NCI-H748 (cell line): ENCODE results near the gene SH3PXD2B.
"Not testable (repeated sequence)": the region's sequence is repeated elsewhere in the genome, so short reads cannot be mapped to it uniquely, and the experiment has no call there.

Source experiments
- DNase-seq: peaks from one replicate; lab custom pipeline; 2025; ENCODE audit not compliant: unreplicated experiment; lab: John Stamatoyannopoulos, UW

Gene SH3PXD2B

DNA sequence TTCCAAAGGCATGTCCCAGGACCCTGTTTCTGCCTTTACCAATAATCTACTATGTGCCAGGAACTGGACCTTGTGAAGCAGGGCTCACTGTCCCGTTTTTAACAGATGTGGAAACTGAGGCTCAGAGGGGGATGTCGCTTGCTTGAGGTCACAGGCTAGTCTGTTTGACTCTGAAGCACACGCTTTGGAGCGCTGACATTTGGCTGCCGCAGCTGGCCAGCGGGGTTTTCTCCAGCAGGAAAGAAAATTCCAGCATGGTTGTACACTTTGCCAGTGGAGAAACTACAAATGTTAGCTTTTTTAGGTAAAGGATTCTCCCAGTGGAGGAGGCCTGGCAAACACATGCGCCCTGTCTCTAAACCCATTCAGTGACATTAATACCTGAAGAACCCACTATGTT lies 50.5 kb downstream of the SH3PXD2B start:
- no peak for DNase-seq

DNA sequence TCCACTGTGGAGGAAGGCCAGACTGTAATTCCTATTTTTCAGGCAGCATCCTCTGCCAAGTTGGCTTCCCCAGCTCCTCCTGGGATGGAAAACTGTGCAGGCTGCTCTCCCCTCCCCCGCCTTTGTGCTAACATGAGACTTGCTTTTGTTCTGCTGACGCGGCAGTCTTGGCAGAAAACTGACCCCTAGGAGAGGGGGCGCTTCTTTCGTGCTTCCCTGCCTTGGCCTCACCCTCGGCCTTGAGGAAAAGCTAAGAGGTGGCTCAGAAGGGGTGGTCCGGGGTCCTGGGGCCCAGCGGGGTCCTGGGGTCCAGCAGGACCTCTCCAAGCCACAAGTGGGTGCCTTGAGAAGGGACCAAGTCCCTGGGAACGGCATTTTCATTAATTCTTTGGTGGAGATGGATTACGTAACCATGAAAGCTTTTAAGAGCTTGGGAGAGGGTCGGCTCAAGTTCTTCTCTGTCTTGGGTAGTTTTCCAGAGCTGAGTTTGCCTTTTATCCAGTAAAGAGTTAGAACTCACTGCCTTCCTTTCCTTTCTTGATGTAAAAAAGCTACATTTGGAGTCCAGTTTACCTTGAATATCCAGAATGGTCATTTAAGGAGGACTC lies 51.0 kb downstream of the SH3PXD2B start:
- DNase-seq = no peak

DNA sequence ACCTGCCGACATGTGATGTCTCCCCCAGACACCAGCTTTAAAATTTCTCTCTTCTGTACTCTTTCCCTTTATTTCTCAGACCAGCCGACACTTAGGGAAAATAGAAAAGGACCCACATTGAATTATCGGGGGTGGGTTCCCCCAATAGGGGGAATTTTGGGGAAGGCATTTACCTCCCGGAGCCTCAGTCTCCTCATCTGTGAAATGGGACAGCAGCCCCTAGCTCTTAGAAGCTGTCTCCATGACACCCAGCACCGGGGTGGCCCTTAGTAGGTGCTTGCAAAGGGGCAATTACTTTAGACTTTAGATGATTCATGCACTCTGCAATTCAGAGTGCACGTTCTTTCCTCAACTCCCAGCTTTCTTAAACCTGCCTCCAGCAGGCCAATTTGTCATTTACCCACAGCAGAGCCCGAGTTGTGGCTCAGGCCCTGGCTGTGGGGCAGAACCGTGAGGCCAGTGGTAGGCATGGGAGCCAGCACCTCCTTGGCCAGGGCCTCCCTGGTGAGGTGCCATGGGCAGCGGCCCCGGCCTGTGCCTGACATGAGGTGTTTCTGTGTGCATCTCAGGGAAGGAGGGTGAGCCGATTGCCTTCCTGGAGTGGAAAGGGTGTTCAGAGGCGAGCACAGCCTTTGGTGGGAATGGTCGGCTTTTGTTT lies 51.7 kb downstream of the SH3PXD2B start:
- DNase-seq = no peak

DNA sequence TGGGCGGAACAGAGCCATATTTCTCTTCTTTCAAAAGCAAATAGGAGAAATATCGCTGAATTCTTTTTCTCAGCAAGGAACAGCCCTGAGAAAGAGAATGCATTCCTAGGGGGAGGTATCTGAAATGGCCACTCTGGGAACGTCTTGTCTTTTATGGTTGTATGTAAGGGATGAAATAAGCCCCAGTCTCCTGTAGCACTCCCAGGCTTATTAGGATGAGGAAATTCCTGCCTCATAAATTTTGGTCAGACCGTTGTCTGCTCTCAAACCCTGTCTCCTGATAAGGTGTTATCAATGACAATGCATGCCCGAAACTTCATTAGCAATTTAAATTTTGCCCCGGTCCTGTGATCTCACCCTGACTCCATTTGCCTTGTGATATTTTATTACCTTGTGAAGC lies 52.3 kb downstream of the SH3PXD2B start:
- not testable (repeated sequence) for DNase-seq

DNA sequence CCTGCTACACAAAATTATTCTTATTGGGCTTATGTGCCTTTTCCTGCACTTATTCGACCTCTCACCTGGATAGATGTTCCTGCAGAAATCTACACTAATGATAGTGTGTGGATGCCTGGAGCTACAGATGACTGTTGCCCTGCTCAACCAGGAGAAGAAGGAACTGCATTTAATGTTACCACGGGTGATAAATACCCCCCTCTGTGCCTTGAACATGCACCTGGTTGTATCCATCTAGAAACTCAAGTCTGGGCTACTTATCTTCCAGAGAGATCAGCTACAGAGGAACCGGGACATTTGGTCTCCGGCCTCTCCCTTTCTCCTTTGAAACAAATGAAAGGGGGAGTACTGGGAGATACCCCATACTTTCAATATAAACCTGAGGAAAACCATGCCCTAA lies 54.5 kb downstream of the SH3PXD2B start:
- DNase-seq = no peak

DNA sequence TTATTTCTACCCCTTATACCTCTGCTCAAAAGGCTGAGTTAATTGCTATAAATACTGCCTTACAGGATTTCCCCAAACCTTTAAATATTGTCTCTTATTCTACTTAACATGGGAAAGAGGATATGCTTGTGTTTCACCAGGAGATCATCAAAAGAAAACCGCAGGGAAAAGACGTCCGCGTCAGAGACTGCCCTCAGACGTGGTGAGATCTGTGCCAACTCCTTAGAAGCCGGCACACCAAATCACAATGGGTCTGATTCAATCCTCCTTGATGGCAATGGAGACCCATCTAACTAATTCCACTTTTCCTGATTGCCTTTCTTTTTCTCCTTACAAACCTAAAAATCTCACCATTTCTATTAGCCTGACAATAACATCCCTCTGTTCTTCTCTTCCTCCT lies 55.0 kb downstream of the SH3PXD2B start:
- DNase-seq = no peak

DNA sequence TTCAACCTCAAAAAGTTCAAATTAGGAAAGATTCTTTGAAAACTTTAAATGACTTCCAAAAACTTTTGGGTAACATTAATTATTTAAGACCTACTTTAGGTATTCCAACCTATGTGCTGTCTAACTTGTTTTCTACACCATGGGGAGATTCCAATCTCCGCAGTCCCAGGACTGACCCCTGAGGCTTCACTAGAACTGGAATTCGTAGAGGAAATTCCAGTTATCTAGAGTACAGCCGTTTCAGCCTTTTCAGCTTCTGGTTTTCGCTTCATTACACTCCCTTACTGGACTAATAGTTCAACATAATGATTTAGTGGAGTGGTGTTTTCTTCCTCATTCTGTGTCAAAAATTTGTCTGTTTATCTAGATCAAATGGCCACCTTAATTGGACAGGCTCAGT lies 55.7 kb downstream of the SH3PXD2B start:
- not testable (repeated sequence) for DNase-seq

DNA sequence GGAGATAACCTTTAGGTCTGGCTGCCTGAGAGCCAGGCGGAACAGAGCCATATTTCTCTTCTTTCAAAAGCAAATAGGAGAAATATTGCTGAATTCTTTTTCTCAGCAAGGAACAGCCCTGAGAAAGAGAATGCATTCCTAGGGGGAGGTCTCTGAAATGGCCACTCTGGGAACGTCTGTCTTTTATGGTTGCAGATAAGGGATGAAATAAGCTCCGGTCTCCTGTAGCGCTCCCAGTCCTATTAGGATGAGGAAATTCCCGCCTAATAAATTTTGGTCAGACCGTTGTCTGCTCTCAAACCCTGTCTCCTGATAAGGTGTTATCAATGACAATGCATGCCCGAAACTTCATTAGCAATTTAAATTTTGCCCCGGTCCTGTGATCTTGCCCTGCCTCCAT lies 57.3 kb downstream of the SH3PXD2B start:
- DNase-seq = not testable (repeated sequence)

DNA sequence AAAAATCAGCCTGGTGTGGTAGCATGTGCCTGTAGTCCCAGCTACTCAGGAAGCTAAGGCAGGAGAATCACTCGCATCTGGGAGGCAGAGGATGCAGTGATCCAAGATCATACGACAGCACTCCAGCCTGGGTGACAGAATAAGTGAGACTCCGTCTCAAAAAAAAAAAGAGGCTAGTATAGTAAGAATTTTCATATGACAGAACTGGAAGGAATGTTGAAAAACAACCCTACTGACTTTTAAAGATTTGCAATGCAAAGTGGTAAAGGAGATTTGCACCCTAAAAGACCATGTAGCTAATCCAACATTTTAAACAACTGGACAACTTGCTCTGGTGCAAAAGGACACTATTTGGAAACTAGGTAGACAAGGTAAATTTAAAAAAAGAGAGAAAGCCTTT lies 58.1 kb downstream of the SH3PXD2B start:
- DNase-seq = no peak

DNA sequence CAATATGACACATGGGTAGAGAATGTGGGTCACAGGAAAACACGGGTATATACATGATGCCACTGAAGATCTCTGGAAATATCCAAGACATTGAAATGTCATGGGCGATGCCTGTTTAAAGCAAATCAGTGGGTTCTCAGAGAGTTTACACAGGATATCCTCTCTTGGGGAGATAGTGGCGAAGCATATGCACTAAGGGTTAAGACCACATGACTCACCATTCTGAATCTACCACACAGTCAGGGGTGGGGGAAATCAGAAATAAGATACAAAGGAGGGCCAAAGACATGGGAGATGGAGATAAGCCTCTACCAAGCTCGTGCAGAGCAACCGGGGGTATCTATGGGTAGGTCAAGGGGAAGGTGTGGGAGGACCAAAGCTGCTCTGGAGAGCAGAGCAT lies 58.8 kb downstream of the SH3PXD2B start:
- no peak for DNase-seq

DNA sequence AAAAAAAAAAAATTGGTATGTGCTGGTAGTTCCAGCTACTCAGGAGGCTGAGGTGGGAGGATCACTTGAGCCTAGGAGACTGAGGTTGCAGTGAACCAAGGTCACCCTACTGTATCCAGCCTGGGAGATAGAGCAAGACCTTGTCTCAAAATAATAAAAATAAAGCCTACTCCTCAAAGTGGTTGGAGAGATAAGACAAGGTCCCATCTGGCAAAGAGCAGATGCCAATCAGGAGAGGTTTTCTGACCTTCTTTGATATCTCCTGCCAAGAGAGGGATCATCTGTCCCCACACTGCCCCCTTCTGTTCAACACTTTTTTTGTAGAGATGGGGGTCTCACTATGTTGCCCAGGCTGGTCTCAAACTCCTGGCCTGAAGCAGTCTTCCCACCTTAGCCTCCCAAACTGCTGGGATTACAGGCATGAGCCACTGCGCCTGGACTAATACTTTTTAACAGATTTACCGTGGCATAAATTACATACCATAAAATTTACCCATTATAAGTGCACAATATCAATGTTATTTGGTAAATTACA lies 64.7 kb downstream of the SH3PXD2B start:
- no peak for DNase-seq

DNA sequence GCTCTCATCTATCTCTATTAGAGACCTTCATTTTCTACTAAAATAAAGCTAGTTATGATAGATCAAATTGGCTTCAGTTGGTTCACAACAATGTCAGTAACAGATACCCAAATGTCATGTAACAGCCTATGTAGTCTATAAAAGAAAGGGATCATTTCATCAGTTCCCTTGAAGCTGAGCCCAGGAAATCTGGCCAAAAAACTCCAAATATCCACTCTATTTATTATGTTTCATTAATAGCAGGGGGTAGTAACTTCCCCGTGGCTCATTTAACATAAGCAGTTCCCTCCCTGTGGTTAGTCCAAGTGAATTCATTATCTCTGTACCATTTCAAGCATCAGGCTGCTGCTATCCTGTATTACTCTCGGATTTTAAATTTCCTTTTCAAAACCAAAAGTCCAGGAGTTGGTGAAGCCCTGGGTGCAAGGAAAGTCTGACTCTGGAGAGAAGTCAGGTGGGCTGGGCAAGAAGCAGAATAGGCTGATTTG lies 66.0 kb downstream of the SH3PXD2B start:
- no peak for DNase-seq

DNA sequence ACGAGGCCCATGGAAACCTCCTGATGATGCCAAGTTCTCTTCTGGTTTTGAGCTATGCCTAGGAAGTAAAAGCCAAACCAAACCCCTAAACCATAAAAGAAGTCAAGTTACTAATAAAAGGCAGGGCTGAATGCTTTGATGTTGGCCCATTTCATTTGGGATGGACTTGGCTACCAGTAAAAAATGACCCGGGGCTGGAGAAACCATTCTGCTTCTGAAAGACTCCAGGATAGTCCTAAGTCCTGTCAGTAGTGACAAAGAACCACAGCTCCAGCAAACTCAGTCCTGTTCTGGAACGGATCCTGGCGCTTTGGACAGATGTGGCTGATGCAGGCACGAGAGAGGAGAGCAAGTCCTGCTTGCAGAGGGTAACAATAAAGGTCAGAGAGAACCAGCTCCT lies 68.6 kb downstream of the SH3PXD2B start:
- no peak for DNase-seq

DNA sequence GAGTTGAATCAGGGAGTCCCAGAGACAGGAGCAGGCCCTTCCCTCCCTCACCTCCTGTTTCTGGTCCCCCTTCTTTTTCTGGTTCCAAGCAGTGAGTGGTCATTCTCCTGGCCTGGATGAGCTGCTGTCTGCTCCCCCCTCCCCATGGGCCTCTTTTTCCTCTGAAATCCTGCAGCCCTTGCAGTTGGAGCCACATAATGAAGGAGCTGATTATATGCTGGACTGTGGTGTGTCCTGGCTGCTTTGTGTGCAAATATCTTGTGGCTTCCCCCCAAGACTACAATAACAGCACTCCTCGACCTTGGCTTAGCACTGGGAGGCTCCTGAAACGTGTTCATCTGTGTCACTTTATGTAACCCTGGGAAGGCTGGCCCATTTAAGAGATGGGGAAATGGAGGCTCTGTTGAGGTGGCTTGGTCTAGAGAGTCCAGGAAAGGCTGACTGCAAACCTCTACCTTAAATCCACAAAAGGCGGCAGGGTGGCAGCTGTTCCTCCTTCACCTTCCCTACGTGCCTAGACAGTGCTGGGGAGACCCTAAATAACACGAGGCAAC lies 69.2 kb downstream of the SH3PXD2B start:
- DNase-seq = no peak

DNA sequence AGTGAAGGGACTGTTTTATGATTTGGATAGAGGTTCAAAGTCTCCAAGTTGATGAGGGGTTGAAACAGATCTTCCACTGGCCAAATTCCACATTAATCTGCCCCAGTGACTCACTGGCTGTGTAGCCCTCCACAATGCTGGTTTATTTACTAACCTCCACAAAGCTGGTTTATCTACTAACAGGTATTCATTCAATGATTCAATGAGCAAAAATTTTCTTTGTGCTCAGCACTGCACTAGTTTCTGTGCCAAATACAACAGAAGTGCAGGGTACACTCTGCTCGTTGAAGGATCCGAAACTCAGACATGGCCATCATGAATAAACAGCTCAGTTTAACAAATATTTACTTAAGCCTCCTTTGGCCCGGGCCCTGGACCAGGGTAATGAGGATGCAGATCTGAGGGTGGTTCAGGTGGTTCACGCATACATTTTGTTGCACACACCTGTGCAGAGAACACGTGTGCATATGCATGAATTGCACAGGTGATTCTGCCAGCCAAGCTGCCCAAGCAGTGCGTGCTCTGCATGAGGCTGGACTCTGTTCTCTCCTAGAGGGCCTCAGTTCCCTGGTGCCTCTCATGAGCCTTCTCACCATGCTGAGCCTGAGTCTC lies 71.0 kb downstream of the SH3PXD2B start:
- DNase-seq = peak; percentile 74

DNA sequence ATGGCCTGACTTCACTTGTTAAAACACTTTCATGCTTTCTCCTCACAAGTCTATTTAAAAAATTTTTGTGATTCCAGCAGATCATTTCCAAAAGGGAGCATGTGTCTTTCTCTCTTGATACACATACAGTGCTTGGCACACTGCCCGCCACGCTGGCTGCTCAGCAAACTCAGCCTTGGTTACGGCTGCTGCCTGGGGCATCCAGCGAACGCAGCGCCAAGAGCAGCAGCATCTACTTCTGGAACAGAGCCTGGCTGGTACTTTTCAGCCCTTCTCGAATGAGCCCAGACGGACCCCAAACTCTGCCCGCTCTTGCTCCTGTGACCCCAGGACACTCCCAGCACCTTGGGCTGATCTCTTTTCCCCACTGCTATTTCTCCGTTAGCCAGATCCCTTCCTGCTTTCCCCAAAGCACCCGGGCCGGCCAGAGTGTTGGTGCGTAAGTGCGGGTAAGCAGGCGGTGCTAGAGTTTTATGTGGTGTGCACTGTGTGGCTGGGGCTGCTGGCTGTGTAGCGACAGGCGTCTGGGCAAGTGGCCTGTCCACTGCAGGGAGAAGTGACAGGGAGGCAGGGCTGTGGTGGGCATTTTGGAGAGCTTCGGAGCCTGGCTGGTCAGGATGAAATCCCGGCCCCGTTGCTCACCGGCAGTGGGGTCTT lies 73.2 kb downstream of the SH3PXD2B start:
- DNase-seq = no peak

DNA sequence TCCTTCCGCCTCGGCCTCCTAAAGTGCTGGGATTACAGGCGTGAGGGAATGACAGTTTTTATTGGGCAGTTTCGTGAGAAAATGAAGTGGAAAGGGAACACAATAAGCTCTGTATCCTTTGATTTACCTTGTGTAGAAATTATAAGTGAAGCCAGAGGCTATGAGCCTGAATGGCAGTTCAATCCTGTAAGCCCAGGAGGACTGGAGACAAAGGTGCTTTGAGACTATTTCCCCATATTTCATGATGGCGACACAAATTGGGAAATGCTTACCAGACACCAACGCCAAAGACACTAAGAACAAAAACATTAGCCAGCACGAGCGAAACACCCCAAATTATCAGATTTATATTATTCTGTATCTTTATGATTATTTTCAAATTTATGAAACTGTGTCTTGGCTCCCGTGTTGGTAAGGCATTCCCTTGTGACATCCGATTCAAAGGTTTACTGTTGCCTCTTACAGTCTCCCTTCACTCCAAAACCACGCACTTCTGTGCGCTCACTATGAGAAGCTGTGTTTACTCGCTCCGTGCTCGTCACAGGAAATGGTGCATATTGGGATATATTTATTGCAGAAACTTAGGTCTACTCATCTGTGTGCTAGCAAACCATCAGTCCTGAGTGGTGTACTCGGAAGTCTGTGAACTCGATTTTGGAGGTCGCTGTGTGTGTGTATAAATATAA lies 73.9 kb downstream of the SH3PXD2B start:
- no peak for DNase-seq

DNA sequence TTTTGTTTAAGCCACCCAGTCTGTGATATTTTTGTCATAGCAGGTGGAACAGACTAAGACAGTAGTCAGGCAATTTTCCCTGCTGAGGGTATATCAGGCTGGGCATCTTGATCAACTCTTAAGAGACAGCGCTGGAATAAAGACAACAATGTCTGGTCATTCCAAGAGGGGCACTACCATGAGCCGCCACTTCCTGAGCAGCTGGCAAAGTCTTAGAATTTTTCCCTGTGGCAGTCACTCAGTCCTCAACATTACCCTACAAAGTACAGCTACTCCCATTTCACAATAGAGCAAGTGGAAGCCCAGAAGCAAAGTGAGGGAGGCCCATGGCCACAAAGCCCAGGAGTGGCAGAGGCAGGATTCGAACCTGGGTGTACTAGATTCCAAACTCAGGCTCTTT lies 74.8 kb downstream of the SH3PXD2B start:
- DNase-seq = no peak

DNA sequence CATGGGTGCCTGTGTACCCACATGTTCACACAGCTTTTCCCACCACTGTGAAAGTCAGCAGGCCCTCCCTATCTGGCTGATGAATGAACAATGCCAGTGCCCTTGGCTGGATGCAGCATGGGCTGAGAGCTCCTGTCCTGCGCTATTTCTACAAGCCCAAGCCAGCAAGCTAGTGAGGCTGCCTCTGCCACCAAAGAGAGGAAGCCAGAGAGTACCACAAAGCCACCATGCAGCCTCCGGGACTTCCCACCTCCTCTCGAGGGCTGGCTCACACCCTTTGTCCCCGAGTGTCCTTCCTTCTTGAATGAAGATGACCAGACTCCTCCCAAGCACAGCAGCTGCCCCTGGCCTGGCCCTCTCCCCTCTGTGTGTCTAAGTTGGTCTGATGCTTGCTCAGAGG lies 76.5 kb downstream of the SH3PXD2B start:
- DNase-seq = no peak

DNA sequence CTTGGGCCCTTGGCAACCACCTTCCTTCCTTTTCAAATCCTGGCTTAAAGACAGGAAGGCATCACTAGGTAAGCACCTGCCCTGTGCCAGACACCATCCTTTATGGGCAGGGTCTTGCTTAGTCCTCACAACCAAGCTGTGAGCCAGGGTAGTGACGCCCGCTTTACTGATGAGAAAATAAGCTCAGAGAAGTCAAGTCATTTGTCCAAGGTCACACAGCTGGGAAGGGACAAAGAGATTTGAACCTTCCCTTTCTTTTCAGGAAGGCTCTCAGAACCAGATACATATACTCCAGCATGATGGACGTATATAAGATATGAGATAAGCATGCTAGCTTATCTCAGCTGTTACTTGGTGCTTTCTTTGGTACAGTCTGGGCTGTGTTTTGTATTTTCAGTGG lies 76.9 kb downstream of the SH3PXD2B start:
- DNase-seq = no peak

DNA sequence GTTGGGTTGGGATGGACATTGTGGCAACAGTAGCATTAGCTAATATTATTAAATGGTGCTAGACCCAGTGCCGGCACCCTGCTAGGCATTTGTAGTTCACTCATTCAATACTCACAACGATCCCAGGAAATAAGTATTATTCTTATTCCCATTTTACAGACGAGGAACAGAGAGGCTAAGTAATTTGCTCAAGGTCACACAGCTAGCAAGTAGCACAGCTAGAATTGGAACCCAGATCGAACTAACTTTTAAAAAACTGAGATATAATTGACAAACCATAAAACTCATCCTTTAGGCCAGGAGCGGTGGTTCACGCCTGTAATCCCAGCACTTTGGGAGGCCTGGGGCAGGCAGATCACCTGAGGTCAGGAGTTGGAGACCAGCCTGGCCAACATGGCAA lies 79.5 kb downstream of the SH3PXD2B start:
- no peak for DNase-seq
